Smooth muscle cell (in vitro differentiated cells): ENCODE results near the gene GNAI3. TPM values are rescaled to one million over a fixed set of nuclear protein-coding genes. Genes with fewer than 3 reads are reported as not detected.

Experiments
- DNase-seq: peaks from one replicate; lab custom pipeline; 2025; ENCODE audit not compliant: unreplicated experiment; lab: John Stamatoyannopoulos, UW
- H2AFZ ChIP-seq: fragments of 200-600 bp; sonication (generic); 2 replicates; pipeline ENCODE4 v1.6.0; 2016; ENCODE audit warnings: antibody characterized with exemption, low read depth, mild to moderate bottlenecking
- H3F3A ChIP-seq: fragments of 200-600 bp; sonication (generic); 2 replicates; pipeline ENCODE4 v1.6.0; 2017; ENCODE audit warnings: antibody characterized with exemption, low read depth
- H3K27ac ChIP-seq: fragments of 200-600 bp; sonication (generic); 2 replicates; pipeline ENCODE4 v1.5.1; 2016; ENCODE audit warnings: low read depth, mild to moderate bottlenecking
- H3K27me3 ChIP-seq: fragments of 200-600 bp; sonication (generic); 2 replicates; pipeline ENCODE4 v1.6.1; 2016; ENCODE audit warnings: low read depth, mild to moderate bottlenecking
- H3K36me3 ChIP-seq: fragments of 200-600 bp; sonication (generic); 2 replicates; pipeline ENCODE4 v1.5.1; 2016; ENCODE audit warnings: low read depth
- H3K4me1 ChIP-seq: fragments of 200-600 bp; sonication (generic); 2 replicates; pipeline ENCODE4 v1.5.1; 2016; ENCODE audit warnings: low read depth
- H3K4me2 ChIP-seq: fragments of 200-600 bp; sonication (generic); 2 replicates; pipeline ENCODE4 v1.6.0; 2016; ENCODE audit warnings: mild to moderate bottlenecking
- H3K4me3 ChIP-seq: fragments of 200-600 bp; sonication (generic); 2 replicates; pipeline ENCODE4 v1.5.1; 2016; ENCODE audit warnings: mild to moderate bottlenecking
- H3K79me2 ChIP-seq: fragments of 200-600 bp; sonication (generic); 2 replicates; pipeline ENCODE4 v1.6.0; 2016; ENCODE audit warnings: low read depth, mild to moderate bottlenecking
- H3K9ac ChIP-seq: fragments of 200-600 bp; sonication (generic); 2 replicates; pipeline ENCODE4 v1.6.0; 2016; ENCODE audit warnings: low read depth
- H3K9me3 ChIP-seq: fragments of 200-600 bp; sonication (generic); replicated peaks from 2 replicates; pipeline ENCODE4 v1.5.1; 2016; ENCODE audit warnings: low read depth
- H4K20me1 ChIP-seq: fragments of 200-600 bp; sonication (generic); 2 replicates; pipeline ENCODE4 v1.6.0; 2016; ENCODE audit warnings: low read depth
- CTCF ChIP-seq: fragments of 200-600 bp; sonication (generic); IDR thresholded peaks from 2 replicates; pipeline ENCODE4 v1.5.1; 2017; ENCODE audit warnings: borderline replicate concordance, mild to moderate bottlenecking, antibody characterized with exemption; ENCODE audit not compliant: insufficient read depth, poor library complexity, severe bottlenecking
- WGBS: methylation state at CpG from one replicate; pipeline ENCODE4 v1.1.7; 2016; ENCODE audit warnings: low lambda C conversion rate; 5-methylcytosine and 5-hydroxymethylcytosine counted together
- polyA plus RNA-seq: library from polyadenylated mRNA; unstranded; fragments of >200 nt; fragmentation: Nextera tagmentation; extraction: Ambion mirVana; gene quantifications from 2 replicates; pipeline ENCODE4 v1.2.1, GENCODE V29; 2016
- total RNA-seq: library from RNA; depleted of rRNA; stranded (reverse); fragments of >200 nt; gene quantifications from 2 replicates; pipeline ENCODE4 v1.2.3, GENCODE V29; 2014

GNAI3 gene
- total and polyA plus RNA-seq, 2 experiments from 2014 or later, result 11.4 to 15.4 TPM

- H3K4me2 ChIP-seq, result no peak overlapping the region
- H2AFZ ChIP-seq, result no peak overlapping the region
- no peak for DNase-seq
- H3F3A ChIP-seq, result no peaks in the 10 kb centered on the region
- no peaks in the 10 kb centered on the region for H3K9me3 ChIP-seq
- H3K4me1 ChIP-seq, result no peaks in the 10 kb centered on the region
- H3K27me3 ChIP-seq, result no peaks in the 10 kb centered on the region
- no peak overlapping the region for H3K4me3 ChIP-seq
- H4K20me1 ChIP-seq, result peaks cover 59% of the 10 kb centered on the region
- H3K79me2 ChIP-seq, result peaks cover 46% of the 10 kb centered on the region
- 94% methylated on average over 31 of the region's 32 CpGs for WGBS
- H3K9ac ChIP-seq, result no peak overlapping the region
- no peak overlapping the region for H3K27ac ChIP-seq
- TF ChIP-seq CTCF, result no peak
- H3K36me3 ChIP-seq, result no peaks in the 10 kb centered on the region
These were observed 77.5 kb downstream of the GNAI3 start for GRCh38 chr1:109625601-109626560.

DNA sequence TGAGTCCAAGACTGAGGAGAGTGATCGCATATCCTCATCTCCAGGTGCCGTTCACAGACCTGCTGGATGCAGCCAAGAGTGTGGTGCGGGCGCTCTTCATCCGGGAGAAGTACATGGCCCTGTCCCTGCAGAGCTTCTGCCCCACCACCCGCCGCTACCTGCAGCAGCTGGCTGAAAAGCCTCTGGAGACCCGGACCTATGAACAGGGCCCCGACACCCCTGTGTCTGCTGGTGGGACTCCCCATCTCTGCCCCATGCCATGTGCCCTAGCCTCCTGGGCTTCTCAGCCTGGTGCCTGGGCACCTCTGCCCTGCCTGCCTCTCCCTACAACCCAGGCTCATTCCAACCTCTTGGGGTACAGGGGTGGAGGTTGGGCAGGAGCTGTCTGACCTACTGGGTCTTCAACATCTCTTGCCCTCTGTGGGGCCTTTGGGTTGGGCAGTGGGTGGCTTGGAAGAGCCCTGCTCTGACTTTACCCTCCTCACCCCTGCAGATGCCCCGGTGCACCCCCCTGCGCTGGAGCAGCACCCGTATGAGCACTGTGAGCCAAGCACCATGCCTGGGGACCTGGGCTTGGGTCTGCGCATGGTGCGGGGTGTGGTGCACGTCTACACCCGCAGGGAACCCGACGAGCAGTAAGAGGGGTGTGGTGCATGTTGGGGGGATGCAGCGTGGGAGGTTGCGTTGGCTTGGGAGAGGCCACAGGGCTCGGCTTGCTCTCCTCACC, 78.4 kb downstream of the GNAI3 start:
- H3K79me2 ChIP-seq, result peaks cover 37% of the 10 kb centered on the region

GRCh38 chr1:109627692-109628399, 79.4 kb downstream of the GNAI3 start:
- 97% methylated on average over 23 of the region's 23 CpGs for WGBS

More for the DNA sequence above, 78.4 kb downstream of the GNAI3 start:
- TF ChIP-seq CTCF, result no peak
- Histone ChIP-seq H3K36me3 (no peaks in the 10 kb centered on the region), H3K4me1 (no peaks in the 10 kb centered on the region), H3K4me2 (no peak overlapping the region), H4K20me1 (peaks cover 50% of the 10 kb centered on the region), H3K27me3 (no peaks in the 10 kb centered on the region), H3F3A (no peaks in the 10 kb centered on the region), H3K9ac (no peak overlapping the region), H3K4me3 (no peak overlapping the region), H2AFZ (no peak overlapping the region), H3K27ac (no peak overlapping the region), H3K9me3 (no peaks in the 10 kb centered on the region)
- WGBS, result 97% methylated on average over 17 of the region's 21 CpGs
- DNase-seq, result no peak

More at GRCh38 chr1:109627692-109628399, 79.4 kb downstream of the GNAI3 start:
- Histone ChIP-seq H4K20me1 (peaks cover 40% of the 10 kb centered on the region), H3K4me3 (no peak overlapping the region), H3F3A (no peaks in the 10 kb centered on the region), H3K4me2 (no peak overlapping the region), H3K9me3 (no peaks in the 10 kb centered on the region), H3K36me3 (no peaks in the 10 kb centered on the region), H3K27me3 (no peaks in the 10 kb centered on the region), H3K27ac (no peak overlapping the region), H3K79me2 (peaks cover 27% of the 10 kb centered on the region), H2AFZ (no peak overlapping the region), H3K9ac (no peak overlapping the region), H3K4me1 (no peaks in the 10 kb centered on the region)
- DNase-seq, result no peak
- no peak for TF ChIP-seq CTCF
